IPS-18c (cell line): ENCODE data around the gene SLC9C1.

Source experiments
- H3K4me3 ChIP-seq: 2 replicates; pipeline ENCODE4 v1.7.0; 2013; ENCODE audit warnings: low read depth, mild to moderate bottlenecking, low read length, moderate library complexity; ENCODE audit not compliant: insufficient read depth
- H3K9me3 ChIP-seq: one replicate; pipeline ENCODE4 v1.6.1; 2013; ENCODE audit warnings: mild to moderate bottlenecking, low read length, moderate library complexity; ENCODE audit not compliant: control insufficient read depth, insufficient read depth

SLC9C1 gene

GRCh38 chr3:112109322-112109721 is 184.7 kb downstream of the SLC9C1 start:
- Histone ChIP-seq H3K4me3 (no peak overlapping the region), H3K9me3 (no peaks in the 10 kb centered on the region)

- Histone ChIP-seq H3K9me3 (no peaks in the 10 kb centered on the region), H3K4me3 (no peak overlapping the region)
Measured at GRCh38 chr3:112104774-112105173, 189.2 kb downstream of the SLC9C1 start.

GRCh38 chr3:112101916-112102315 is 192.1 kb downstream of the SLC9C1 start:
- no peak overlapping the region for H3K4me3 ChIP-seq
- H3K9me3 ChIP-seq: no peaks in the 10 kb centered on the region

- H3K9me3 ChIP-seq: no peaks in the 10 kb centered on the region
- H3K4me3 ChIP-seq: no peak overlapping the region
Measured at GRCh38 chr3:112097378-112097777, 196.6 kb downstream of the SLC9C1 start.

- H3K9me3 ChIP-seq: no peaks in the 10 kb centered on the region
- no peak overlapping the region for H3K4me3 ChIP-seq
Measured at GRCh38 chr3:112096176-112096575, 197.8 kb downstream of the SLC9C1 start.

GRCh38 chr3:112095731-112096130 is 198.3 kb downstream of the SLC9C1 start:
- Histone ChIP-seq H3K4me3 (no peak overlapping the region), H3K9me3 (no peaks in the 10 kb centered on the region)

- Histone ChIP-seq H3K4me3 (no peak overlapping the region), H3K9me3 (no peaks in the 10 kb centered on the region)
Measured at GRCh38 chr3:112093180-112093522, 200.9 kb downstream of the SLC9C1 start.

- H3K9me3 ChIP-seq: no peaks in the 10 kb centered on the region
- H3K4me3 ChIP-seq: no peak overlapping the region
Measured at GRCh38 chr3:112092496-112093179, 201.4 kb downstream of the SLC9C1 start.

GRCh38 chr3:112090887-112091586 is 203.0 kb downstream of the SLC9C1 start:
- H3K4me3 ChIP-seq: no peak overlapping the region
- no peaks in the 10 kb centered on the region for H3K9me3 ChIP-seq
